GM19467 (cell line): ENCODE measurements around the gene CUL3.
"Not testable (repeated sequence)": the region's sequence is repeated elsewhere in the genome, so short reads cannot be mapped to it uniquely, and the experiment has no call there.

ENCODE experiments used
- ATAC-seq: cut with Tn5 transposase; IDR thresholded peaks from one replicate; pipeline ENCODE4 v1.9.1; 2021; ENCODE audit warnings: mild to moderate bottlenecking, moderate library complexity; ENCODE audit not compliant: unreplicated experiment

The CUL3 gene

GRCh38 chr2:224545884-224546644 lies 39.1 kb downstream of the CUL3 start:
- ATAC-seq: no peak

DNA sequence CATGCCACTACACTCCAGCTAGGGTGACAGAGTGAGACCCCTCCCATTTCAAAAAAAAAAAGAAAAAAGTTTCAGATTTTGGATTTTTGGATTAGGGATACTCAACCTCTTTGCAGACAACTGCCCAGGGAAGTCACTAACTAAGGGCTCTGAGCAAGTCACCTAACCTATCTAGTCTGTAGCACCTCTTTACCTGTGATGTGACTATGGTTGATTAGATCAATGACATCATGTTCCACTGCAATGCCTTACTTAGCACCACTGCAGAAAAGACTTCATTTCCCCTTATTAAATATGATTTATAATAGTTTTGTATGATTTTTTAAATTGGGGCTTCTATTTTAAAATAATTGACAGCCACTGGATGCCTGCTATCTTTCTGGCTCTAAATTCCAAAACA lies 41.2 kb downstream of the CUL3 start:
- ATAC-seq: no peak

DNA sequence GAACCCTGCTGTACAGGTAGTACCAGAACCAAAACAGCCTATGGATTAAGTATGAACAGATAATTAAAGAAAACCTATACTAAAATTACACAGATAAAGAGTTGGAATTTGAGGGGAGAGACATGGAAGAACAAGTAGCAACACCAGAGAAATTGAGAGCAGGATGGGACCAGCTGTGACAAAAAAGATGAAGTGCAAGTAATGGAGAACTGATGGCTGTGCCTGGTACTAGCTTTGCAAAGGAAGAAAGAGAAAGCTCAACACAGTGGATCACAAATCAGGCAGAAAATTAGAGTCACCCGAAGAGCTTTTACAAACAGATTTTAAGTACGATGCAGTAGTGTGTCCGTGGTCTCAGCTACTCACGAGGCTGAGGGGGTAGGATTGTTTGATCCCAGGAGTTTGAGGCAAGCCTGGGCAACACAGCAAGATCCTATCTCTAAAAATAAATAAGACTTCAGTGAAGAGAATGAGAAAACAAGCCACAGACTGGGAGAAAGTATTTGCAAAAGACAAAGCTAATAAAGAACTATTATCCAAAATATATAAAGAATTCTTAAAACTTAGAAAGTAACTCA lies 46.5 kb downstream of the CUL3 start:
- ATAC-seq: no peak

DNA sequence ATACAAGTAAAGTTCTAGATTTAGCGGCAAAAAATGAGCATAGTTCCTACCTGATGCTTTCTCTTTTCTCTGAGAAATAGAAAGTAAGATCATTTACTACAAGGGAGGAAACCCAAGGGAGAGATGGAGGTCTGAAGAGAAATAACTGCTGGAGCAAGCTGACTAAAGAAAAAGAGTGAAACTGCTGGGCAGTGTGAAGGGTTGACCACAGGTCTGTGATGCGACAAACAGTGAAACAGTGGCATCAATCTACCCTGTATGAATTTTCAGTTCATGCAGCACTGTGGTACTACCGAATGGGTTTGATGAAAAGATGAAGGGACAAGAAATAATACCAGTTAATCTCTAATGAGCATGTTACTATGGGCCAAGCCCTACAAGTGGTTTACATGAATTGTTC lies 52.2 kb downstream of the CUL3 start:
- ATAC-seq: no peak

GRCh38 chr2:224532441-224532840 lies 52.7 kb downstream of the CUL3 start:
- no peak for ATAC-seq

DNA sequence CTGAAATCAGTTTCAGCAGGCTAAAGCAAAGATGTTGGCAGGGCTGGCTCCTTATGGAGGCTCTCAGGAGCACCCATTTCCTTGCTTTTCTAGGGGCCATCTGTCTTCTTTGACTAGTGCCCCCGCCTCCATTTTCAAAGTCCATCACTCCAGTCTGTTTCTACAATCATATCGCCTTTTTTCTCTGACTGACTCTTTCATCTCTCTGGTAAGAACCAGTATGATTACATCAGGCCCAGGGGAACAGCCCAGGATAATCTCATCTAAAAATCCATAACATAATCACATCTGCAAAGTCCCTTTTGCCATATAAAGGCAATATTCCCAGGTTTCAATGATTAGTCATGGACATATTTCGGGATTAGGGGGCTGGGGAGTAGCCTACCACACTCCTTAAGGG lies 57.0 kb downstream of the CUL3 start:
- ATAC-seq: no peak

DNA sequence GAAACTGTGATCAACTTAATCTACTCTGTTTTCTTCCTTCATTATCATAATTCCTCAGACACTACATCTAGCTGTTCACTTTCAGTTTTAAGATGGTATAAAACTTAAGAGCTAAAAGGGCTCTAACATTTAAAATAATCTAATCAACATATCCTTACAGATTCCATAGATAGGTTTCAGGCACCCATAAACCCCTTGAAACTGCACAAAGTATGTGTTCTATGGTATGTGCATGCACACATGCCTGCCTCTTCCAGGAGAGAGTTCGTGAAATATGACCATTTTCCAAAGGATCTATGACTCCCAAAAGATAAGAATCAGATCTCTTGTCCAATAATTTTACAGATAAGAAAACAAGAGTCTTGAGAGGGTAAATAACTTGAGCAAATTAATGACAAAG lies 59.4 kb downstream of the CUL3 start:
- no peak for ATAC-seq

GRCh38 chr2:224524657-224525056 lies 60.5 kb downstream of the CUL3 start:
- ATAC-seq: no peak

- ATAC-seq: no peak
These were observed 61.3 kb downstream of the CUL3 start for GRCh38 chr2:224523626-224524577.

- not testable (repeated sequence) for ATAC-seq
These were observed 62.7 kb downstream of the CUL3 start for GRCh38 chr2:224522483-224522882.

DNA sequence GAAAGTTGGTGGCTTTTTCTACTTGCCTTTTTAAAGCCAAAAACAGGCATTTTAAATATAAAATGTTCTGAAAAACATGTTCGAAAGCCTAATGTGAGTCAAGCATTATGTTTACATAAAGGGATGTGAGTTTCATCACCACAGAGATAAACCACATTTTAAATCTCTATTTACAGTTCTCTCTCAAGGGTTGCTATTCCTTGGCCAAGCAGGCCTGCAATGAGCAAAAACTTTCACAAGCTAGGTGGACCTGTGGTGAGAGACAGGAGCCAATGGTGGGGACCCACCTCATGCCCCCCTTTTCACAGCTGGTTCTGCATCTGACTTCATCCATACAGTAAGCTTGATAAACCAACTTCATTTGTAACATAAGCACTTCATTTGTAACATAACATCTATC lies 65.1 kb downstream of the CUL3 start:
- ATAC-seq: peak; percentile 63

- no peak for ATAC-seq
These were observed 66.2 kb downstream of the CUL3 start for GRCh38 chr2:224518806-224519580.

DNA sequence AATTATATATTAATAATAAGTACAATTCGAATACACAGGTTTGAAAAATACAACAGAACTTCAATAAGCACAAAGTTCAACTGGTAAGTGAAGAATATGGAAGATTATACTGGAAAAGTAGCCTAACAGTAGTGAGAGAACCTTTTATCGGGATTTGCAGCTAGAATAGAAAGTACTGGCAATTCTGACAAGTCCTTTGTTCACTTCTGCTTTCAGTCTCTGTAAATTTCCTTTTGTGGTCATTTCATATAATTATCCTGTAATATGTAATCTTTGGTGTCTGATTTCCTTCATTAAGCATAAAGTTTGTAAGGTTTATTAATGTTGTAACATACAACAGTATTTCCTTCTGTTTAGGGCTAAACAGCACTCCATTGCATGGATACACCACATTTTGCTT lies 67.2 kb downstream of the CUL3 start:
- ATAC-seq: no peak

DNA sequence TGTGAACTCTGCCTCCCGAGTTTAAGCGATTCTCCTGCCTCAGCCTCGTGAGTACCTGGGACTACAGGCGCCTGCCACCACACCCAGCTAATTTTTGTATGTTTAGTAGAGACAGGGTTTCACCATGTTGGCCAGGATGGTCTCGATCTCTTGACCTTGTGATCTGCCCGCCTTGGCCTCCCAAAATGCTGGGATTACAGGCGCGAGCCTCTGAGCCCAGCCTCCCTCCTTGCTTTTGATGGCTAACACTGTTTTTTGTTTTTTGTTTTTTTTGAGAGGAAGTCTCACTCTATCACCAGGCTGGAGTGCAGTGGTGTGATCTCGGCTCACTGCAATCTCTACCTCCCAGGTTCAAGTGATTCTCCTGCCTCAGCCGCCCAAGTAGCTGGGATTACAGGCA lies 68.8 kb downstream of the CUL3 start:
- not testable (repeated sequence) for ATAC-seq

DNA sequence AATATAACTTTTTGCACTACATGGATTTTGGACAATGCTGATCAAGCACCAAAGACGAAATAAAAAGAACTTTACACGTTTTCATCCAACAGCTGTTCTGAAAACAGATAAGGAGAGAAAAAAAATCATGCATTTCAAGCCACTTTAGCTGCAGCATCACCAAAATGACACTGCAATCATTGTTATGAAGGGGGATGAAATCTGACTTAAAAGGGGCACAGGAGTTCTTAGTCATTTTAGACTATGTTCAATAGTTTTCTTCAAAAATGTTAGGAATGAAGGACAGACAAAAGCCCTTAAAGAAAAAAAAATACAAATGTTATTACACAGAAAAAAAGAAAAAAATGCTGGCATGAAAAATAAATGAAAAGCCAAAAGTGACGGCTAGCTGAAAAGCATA lies 71.2 kb downstream of the CUL3 start:
- no peak for ATAC-seq

DNA sequence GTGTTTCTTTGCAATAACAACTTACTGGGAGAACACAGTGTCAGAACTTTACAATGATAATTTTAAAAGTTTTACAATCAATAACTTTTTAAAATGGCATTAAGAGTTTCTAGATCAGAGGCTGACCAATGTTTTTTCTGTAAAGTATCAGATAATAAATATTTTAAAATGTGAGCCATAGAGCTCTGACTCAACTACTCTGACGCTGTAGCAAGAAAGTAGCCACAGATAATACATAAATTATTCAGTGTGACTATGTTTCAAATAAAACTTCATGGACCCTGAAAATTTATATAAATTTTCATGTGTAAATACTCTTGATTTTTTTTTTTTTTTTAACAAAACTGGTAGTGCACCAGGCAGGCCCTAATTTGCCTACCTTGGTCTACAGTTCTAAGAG lies 77.4 kb downstream of the CUL3 start:
- no peak for ATAC-seq

DNA sequence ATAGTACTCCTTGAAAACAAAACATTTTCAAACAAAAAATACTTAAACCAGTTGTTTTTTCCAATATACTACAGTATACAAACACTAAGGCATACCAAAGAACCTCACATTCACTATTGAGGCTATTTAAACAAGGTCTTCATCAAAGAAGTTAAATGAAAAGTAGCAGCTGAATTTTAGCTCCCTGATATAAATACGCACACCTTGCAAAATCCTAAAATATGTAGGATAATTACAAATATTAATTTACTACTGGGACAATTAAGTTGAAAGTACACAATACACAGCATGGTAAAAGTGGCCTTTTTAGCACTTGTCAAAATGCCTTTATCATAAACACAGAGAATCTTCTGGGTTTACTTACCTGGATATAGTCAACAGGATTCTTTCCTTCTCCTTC lies 78.7 kb downstream of the CUL3 start:
- ATAC-seq: no peak

DNA sequence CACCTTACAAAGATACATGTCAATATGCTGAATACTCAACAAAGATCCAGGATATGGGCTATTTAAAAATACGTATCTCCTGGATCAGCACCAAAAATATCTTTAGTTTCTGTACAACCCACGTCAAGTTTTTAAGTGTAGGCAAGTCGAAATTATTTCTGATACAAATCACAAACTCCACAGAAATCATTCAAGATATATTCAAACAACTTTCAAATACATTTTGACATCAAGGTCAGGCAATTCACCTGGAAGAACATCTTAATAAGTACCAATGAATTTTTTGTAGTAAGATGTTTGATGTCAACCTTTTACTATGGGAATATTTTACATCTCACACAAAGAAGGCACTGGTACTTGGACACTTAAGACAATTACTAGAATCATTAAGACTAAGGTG lies 86.2 kb downstream of the CUL3 start:
- no peak for ATAC-seq

DNA sequence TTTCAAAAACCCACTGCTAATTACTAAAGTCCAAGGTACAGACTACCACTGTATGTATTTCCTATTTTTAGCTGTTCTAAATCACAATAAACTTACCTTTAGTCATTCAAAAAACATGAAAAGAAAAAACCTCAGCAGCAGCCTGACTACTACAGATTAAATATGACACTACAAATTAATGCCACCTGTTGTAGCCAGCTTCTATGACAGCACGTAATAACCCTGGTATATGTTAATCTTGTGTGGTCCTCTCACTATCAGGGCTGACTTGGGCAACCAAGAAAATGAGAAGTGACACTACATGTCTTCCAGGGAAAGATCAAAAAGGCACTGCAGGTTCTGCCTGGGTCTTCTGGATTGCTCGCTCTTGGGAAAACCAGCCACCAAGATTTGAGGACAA lies 92.6 kb downstream of the CUL3 start:
- ATAC-seq: no peak

DNA sequence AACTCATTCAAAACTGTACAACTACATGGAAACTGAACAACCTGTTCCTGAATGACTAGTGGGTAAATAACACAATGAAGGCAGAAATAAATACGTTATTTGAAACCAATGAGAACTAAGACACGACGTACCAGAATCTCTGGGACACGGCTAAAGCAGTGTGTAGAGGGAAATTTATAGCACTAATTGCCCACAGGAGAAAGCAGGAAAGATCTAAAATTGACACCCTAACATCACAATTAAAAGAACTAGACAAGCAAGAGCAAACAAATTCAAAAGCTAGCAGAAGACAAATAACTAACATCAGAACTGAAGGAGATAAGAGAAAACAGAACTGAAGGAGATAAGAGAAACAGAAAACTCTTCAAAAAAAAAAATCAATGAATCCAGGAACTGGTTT lies 97.2 kb downstream of the CUL3 start:
- ATAC-seq: not testable (repeated sequence)
